ENCODE data around the gene LMO1. TPM values are rescaled to one million over a fixed set of nuclear protein-coding genes. Genes with fewer than 3 reads are reported as not detected.

Gene LMO1
- polyA plus RNA-seq, 1 of the 3 experiments (the other 2 are of a cell fraction) = 0.12 TPM

DNA sequence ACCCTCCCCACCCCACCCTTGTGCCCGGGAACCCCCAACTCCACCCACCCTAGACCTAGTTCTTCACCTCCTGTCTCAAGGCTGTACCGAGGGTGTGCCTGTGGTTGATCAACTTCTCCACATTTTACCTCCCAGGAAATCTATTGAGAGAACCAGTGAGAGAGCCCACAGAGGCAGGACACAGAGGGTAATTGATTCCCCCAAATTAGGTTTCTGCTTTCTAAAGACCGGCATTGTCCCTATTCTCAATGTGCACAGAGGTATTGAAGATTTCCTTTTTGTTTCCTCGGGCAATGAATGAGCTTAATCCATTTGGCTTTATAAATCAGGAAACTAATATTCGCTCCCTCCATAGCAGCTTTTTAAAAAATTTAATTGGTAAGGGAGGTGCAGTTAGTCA is 6.0 kb upstream of the LMO1 start:
- no peaks in the 10 kb centered on the region for H3K79me2 ChIP-seq (ENCODE audit: insufficient read depth)
- no peaks in the 10 kb centered on the region for H3K36me3 ChIP-seq (replicated peaks in 1 of 2; ENCODE audit: control insufficient read depth in 1 of 2, insufficient read depth in 2 of 2, low read length in 1 of 2)
- no peaks in the 10 kb centered on the region for H3F3A ChIP-seq (replicated peaks; ENCODE audit: insufficient read depth)
- no peak overlapping the region for H3K4me2 ChIP-seq
- no peaks in the 10 kb centered on the region for H3K9me2 ChIP-seq
- peaks cover 35% of the 10 kb centered on the region for H3K27me3 ChIP-seq (ENCODE audit: insufficient read depth)
- H3K9me3 ChIP-seq = no peaks in the 10 kb centered on the region
- no peak for TF ChIP-seq JUND (IDR thresholded peaks at IDR 0.05)
- no peak for TF ChIP-seq TAF1 (IDR thresholded peaks at IDR 0.05; ENCODE audit: borderline replicate concordance, low read depth, low read length)
- TF ChIP-seq ELF1 (IDR thresholded peaks at IDR 0.05) = no peak
- TF ChIP-seq, protein P1, sequence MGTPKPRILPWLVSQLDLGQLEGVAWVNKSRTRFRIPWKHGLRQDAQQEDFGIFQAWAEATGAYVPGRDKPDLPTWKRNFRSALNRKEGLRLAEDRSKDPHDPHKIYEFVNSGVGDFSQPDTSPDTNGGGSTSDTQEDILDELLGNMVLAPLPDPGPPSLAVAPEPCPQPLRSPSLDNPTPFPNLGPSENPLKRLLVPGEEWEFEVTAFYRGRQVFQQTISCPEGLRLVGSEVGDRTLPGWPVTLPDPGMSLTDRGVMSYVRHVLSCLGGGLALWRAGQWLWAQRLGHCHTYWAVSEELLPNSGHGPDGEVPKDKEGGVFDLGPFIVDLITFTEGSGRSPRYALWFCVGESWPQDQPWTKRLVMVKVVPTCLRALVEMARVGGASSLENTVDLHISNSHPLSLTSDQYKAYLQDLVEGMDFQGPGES (IDR thresholded peaks at IDR 0.05; ENCODE audit: low read depth, low read length) = no peak
- TF ChIP-seq POLR2AphosphoS5 (IDR thresholded peaks at IDR 0.05; ENCODE audit: low read depth, low read length) = no peak
- no peak for TF ChIP-seq SMC3 (IDR thresholded peaks at IDR 0.05; ENCODE audit: low read depth, low read length)
- no peak for TF ChIP-seq TCF12 (IDR thresholded peaks at IDR 0.05)
- TF ChIP-seq, protein P2, sequence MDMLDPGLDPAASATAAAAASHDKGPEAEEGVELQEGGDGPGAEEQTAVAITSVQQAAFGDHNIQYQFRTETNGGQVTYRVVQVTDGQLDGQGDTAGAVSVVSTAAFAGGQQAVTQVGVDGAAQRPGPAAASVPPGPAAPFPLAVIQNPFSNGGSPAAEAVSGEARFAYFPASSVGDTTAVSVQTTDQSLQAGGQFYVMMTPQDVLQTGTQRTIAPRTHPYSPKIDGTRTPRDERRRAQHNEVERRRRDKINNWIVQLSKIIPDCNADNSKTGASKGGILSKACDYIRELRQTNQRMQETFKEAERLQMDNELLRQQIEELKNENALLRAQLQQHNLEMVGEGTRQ (IDR thresholded peaks at IDR 0.05; ENCODE audit: borderline replicate concordance, low read depth, low read length) = no peak
- TF ChIP-seq, protein P3, sequence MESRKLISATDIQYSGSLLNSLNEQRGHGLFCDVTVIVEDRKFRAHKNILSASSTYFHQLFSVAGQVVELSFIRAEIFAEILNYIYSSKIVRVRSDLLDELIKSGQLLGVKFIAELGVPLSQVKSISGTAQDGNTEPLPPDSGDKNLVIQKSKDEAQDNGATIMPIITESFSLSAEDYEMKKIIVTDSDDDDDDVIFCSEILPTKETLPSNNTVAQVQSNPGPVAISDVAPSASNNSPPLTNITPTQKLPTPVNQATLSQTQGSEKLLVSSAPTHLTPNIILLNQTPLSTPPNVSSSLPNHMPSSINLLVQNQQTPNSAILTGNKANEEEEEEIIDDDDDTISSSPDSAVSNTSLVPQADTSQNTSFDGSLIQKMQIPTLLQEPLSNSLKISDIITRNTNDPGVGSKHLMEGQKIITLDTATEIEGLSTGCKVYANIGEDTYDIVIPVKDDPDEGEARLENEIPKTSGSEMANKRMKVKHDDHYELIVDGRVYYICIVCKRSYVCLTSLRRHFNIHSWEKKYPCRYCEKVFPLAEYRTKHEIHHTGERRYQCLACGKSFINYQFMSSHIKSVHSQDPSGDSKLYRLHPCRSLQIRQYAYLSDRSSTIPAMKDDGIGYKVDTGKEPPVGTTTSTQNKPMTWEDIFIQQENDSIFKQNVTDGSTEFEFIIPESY (IDR thresholded peaks at IDR 0.05; ENCODE audit: borderline replicate concordance, low read depth) = no peak
- no peak for TF ChIP-seq YY1 (IDR thresholded peaks at IDR 0.05; ENCODE audit: low read depth)
- TF ChIP-seq NFIC (IDR thresholded peaks at IDR 0.05; ENCODE audit: borderline replicate concordance) = no peak
- no peak for TF ChIP-seq SIN3A (IDR thresholded peaks at IDR 0.05; ENCODE audit: borderline replicate concordance, low read depth, low read length)
- TF ChIP-seq RAD21 (IDR thresholded peaks at IDR 0.05; ENCODE audit: low read length) = no peak
- no peak for TF ChIP-seq FOXJ3 (CRISPR knock-in tag; IDR thresholded peaks at IDR 0.05)
- no peak for TF ChIP-seq GATA2 (CRISPR knock-in tag; IDR thresholded peaks at IDR 0.05)
- TF ChIP-seq, protein P4, sequence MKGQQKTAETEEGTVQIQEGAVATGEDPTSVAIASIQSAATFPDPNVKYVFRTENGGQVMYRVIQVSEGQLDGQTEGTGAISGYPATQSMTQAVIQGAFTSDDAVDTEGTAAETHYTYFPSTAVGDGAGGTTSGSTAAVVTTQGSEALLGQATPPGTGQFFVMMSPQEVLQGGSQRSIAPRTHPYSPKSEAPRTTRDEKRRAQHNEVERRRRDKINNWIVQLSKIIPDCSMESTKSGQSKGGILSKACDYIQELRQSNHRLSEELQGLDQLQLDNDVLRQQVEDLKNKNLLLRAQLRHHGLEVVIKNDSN (IDR thresholded peaks at IDR 0.05; ENCODE audit: borderline replicate concordance, low read depth) = no peak
- TF ChIP-seq MEF2A (IDR thresholded peaks at IDR 0.05; ENCODE audit: borderline replicate concordance, low read depth) = no peak
- H3K4me3 ChIP-seq (ENCODE audit: low read depth in 2 of 2, low read length in 1 of 2) = no peak overlapping the region
- no peaks in the 10 kb centered on the region for H4K20me1 ChIP-seq (ENCODE audit: insufficient read depth)
- no peak overlapping the region; a peak in 1 of 4 replicates for H3K27ac ChIP-seq (ENCODE audit: low read depth in 2 of 2, low read length in 1 of 2)
- no peak overlapping the region for H2AFZ ChIP-seq (ENCODE audit: low read depth)
- WGBS (ENCODE audit: low lambda C conversion rate) = 91% methylated on average over 5 of the region's 5 CpGs
- ChIA-PET POLR2A (interaction anchor here (0.6 to 2.3 kb wide), 3 partner anchors 14 to 68 kb away, joined by 3 to 6 read pairs (median 3); no protein-coding TSS in a partner anchor), CTCF (interaction anchor here (0.9 to 18.2 kb wide), 7 partner anchors 9 to 297 kb away, joined by 3 to 302 read pairs (median 4); no protein-coding TSS in a partner anchor)
- peaks cover 0 to 46% of the 10 kb centered on the region in 2 experiments; a peak in 1 of 4 replicates for H3K4me1 ChIP-seq (ENCODE audit: control insufficient read depth in 1 of 2, insufficient read depth in 2 of 2, low read depth in 1 of 2, low read length in 1 of 2)
- no peak overlapping the region for H3K9ac ChIP-seq
- no peak for DNase-seq
